Esophagus (tissue), 2 donors: ENCODE data around the gene ZMYND8. TPM values are rescaled to one million over a fixed set of nuclear protein-coding genes. Genes with fewer than 3 reads are reported as not detected.

Source experiments
- H3K27ac ChIP-seq, 2 donors: one replicate each; pipeline ENCODE4 v1.5.1; 2013; ENCODE audit warnings: low read depth in 2 of 2, mild to moderate bottlenecking in 2 of 2, inconsistent platforms in 1 of 2, low read length in 1 of 2, moderate library complexity in 1 of 2
- H3K27me3 ChIP-seq, 2 donors: one replicate each; pipeline ENCODE4 v1.6.1; 2013; ENCODE audit warnings: low read length in 2 of 2, control low read depth in 1 of 2, mild to moderate bottlenecking in 1 of 2; ENCODE audit not compliant: insufficient read depth in 2 of 2, control insufficient read depth in 1 of 2
- H3K36me3 ChIP-seq, 2 donors: one replicate each; pipeline ENCODE4 v1.6.1; 2013; ENCODE audit warnings: low read length in 1 of 2; ENCODE audit not compliant: control insufficient read depth in 2 of 2, insufficient read depth in 2 of 2
- H3K4me1 ChIP-seq, 2 donors: one replicate each; pipeline ENCODE4 v1.6.1; 2013; ENCODE audit warnings: low read length in 1 of 2; ENCODE audit not compliant: control insufficient read depth in 2 of 2, insufficient read depth in 2 of 2
- H3K4me3 ChIP-seq, 2 donors: one replicate each; pipeline ENCODE4 v1.5.1; 2013; ENCODE audit warnings: low read length in 2 of 2, mild to moderate bottlenecking in 2 of 2, low read depth in 1 of 2, moderate library complexity in 1 of 2
- H3K9me3 ChIP-seq, 2 donors: one replicate each; pipeline ENCODE4 v1.6.1; 2013; ENCODE audit warnings: mild to moderate bottlenecking in 2 of 2, low read depth in 1 of 2, low read length in 1 of 2, moderate library complexity in 1 of 2; ENCODE audit not compliant: control insufficient read depth in 2 of 2, insufficient read depth in 1 of 2
- WGBS, 2 donors: extraction: QIAGEN DNeasy Blood & Tissue Kit; methylation state at CpG; one replicate each; pipeline ENCODE4 v1.1.7; 2013; 5-methylcytosine and 5-hydroxymethylcytosine counted together
- polyA plus RNA-seq, 2 donors: library from polyadenylated mRNA; stranded (reverse); fragments of 200-250 nt; gene quantifications; one replicate each; pipeline ENCODE4 v1.2.3, GENCODE V29; 2013
- donor health status: healthy with polysubstance abuse.
- donor health status: Bipolar disorder and iron deficiency.

The ZMYND8 gene
- polyA plus RNA-seq, 2 donors: 8.8 to 18.7 TPM

- Histone ChIP-seq H3K27me3 (no peaks in the 10 kb centered on the region), H3K4me3 (no peak overlapping the region), H3K36me3 (peaks cover 0 to 9% of the 10 kb centered on the region in 2 donors), H3K27ac (no peak overlapping the region), H3K4me1 (peaks cover 0 to 2% of the 10 kb centered on the region in 2 donors), H3K9me3 (no peaks in the 10 kb centered on the region)
- 51 to 67% methylated on average over 3 of the region's 3 CpGs for WGBS, 2 donors
Observed at GRCh38 chr20:47304287-47304686, 52.2 kb downstream of the ZMYND8 start.

GRCh38 chr20:47303736-47304135, 52.8 kb downstream of the ZMYND8 start:
- no peak overlapping the region for H3K27ac ChIP-seq
- H3K9me3 ChIP-seq: no peaks in the 10 kb centered on the region
- H3K4me1 ChIP-seq: peaks cover 0 to 2% of the 10 kb centered on the region in 2 donors
- H3K4me3 ChIP-seq: no peak overlapping the region
- peaks cover 0 to 7% of the 10 kb centered on the region in 2 donors for H3K36me3 ChIP-seq
- no peaks in the 10 kb centered on the region for H3K27me3 ChIP-seq
- WGBS, 2 donors: 64% methylated on average over 2 of the region's 2 CpGs

- Histone ChIP-seq H3K4me3 (no peak overlapping the region), H3K36me3 (peaks cover 10 to 22% of the 10 kb centered on the region in 2 donors), H3K27me3 (no peaks in the 10 kb centered on the region), H3K27ac (no peak overlapping the region), H3K4me1 (peaks cover 0 to 2% of the 10 kb centered on the region in 2 donors), H3K9me3 (no peaks in the 10 kb centered on the region)
- WGBS, 2 donors: 91 to 94% methylated on average over 4 of the region's 4 CpGs
Observed at GRCh38 chr20:47300071-47300470, 56.4 kb downstream of the ZMYND8 start.

- Histone ChIP-seq H3K27me3 (no peaks in the 10 kb centered on the region), H3K4me3 (no peak overlapping the region), H3K27ac (no peak overlapping the region), H3K4me1 (no peaks in the 10 kb centered on the region), H3K9me3 (no peaks in the 10 kb centered on the region), H3K36me3 (peaks cover 10 to 21% of the 10 kb centered on the region in 2 donors)
- 93 to 94% methylated on average over 8 of the region's 8 CpGs for WGBS, 2 donors
Observed at GRCh38 chr20:47298624-47299023, 57.9 kb downstream of the ZMYND8 start.

DNA sequence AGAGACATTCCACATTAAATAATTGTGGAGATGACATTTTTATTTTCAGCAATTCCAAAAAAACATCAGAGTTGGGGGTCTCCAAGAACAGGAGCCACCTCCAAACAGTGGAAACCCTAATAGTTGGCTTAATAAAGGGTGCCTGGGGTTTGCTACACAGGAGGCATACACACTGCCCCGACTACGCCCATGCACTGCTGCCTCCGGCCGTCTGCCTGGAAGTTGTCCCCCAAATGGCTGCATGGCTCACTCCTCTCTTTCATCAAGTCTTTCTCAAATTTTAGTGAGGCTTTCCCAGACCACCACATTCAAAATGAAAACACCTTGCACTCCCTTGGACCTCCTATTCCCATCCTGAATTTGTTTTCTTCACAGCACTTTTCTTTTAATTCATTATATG, 58.8 kb downstream of the ZMYND8 start:
- H3K27ac ChIP-seq: no peak overlapping the region

GRCh38 chr20:47296950-47297349, 59.5 kb downstream of the ZMYND8 start:
- no peaks in the 10 kb centered on the region for H3K9me3 ChIP-seq
- 87 to 93% methylated on average over 6 of the region's 6 CpGs for WGBS, 2 donors

More for the DNA sequence above, 58.8 kb downstream of the ZMYND8 start:
- H3K4me3 ChIP-seq: no peak overlapping the region
- H3K9me3 ChIP-seq: no peaks in the 10 kb centered on the region
- H3K4me1 ChIP-seq: no peaks in the 10 kb centered on the region
- peaks cover 14 to 24% of the 10 kb centered on the region in 2 donors for H3K36me3 ChIP-seq
- 86 to 94% methylated on average over 4 of the region's 4 CpGs for WGBS, 2 donors
- H3K27me3 ChIP-seq: no peaks in the 10 kb centered on the region

GRCh38 chr20:47295921-47296426, 60.5 kb downstream of the ZMYND8 start:
- Histone ChIP-seq H3K27ac (no peak overlapping the region), H3K36me3 (peaks cover 14 to 24% of the 10 kb centered on the region in 2 donors), H3K9me3 (no peaks in the 10 kb centered on the region), H3K27me3 (no peaks in the 10 kb centered on the region), H3K4me3 (no peak overlapping the region), H3K4me1 (no peaks in the 10 kb centered on the region)
- WGBS, 2 donors: 65 to 69% methylated on average over 6 of the region's 6 CpGs

More at GRCh38 chr20:47296950-47297349, 59.5 kb downstream of the ZMYND8 start:
- no peaks in the 10 kb centered on the region for H3K27me3 ChIP-seq
- H3K27ac ChIP-seq: no peak overlapping the region
- H3K4me3 ChIP-seq: no peak overlapping the region
- H3K4me1 ChIP-seq: no peaks in the 10 kb centered on the region
- H3K36me3 ChIP-seq: peaks cover 14 to 24% of the 10 kb centered on the region in 2 donors

DNA sequence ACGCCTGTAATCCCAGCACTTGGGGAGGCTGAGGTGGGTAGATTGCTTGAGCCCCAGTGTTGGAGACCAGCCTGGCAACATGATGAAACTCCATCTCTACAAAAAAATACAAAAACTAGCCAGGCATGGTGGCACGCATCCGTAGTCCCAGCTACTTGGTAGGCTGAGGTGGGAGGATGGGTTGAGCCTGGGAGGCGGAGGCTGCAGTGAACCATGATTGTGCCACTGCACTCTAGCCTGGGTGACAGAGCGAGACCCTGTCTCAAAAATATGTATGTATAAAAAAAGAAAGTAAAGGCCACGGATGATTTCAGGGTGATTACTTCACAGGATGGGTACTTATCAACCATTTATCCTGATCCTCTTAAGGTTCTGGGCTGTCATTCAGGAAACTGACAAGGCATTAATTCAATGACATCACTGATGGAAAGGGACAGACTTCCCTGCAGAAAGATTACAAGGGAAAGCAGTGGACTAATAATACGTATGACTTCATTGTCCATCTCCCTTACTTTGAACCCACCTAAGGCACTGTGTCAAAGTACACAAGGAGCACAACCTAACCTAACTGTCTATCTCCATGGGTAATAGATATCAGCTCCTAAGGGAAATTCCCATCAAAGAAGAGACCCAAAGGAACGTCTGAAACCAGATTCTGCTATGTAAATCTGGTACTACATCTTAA, 61.2 kb downstream of the ZMYND8 start:
- Histone ChIP-seq H3K36me3 (peaks cover 14 to 24% of the 10 kb centered on the region in 2 donors), H3K4me1 (no peaks in the 10 kb centered on the region), H3K9me3 (no peaks in the 10 kb centered on the region), H3K4me3 (no peak overlapping the region), H3K27me3 (no peaks in the 10 kb centered on the region), H3K27ac (no peak overlapping the region)
- WGBS, 2 donors: 87% methylated on average over 8 of the region's 8 CpGs

- Histone ChIP-seq H3K36me3 (peaks cover 14 to 25% of the 10 kb centered on the region in 2 donors), H3K27ac (no peak overlapping the region), H3K27me3 (no peaks in the 10 kb centered on the region), H3K9me3 (no peaks in the 10 kb centered on the region), H3K4me3 (no peak overlapping the region), H3K4me1 (no peaks in the 10 kb centered on the region)
- 69 to 78% methylated on average over 4 of the region's 4 CpGs for WGBS, 2 donors
Observed at GRCh38 chr20:47293631-47294030, 62.9 kb downstream of the ZMYND8 start.

GRCh38 chr20:47292581-47292980, 63.9 kb downstream of the ZMYND8 start:
- Histone ChIP-seq H3K27ac (no peak overlapping the region), H3K27me3 (no peaks in the 10 kb centered on the region), H3K4me3 (no peak overlapping the region), H3K9me3 (no peaks in the 10 kb centered on the region), H3K36me3 (peaks cover 5 to 21% of the 10 kb centered on the region in 2 donors), H3K4me1 (no peaks in the 10 kb centered on the region)
- WGBS, 2 donors: 97 to 98% methylated on average over 6 of the region's 6 CpGs
